Activated CD4-positive, alpha-beta T cell treated with anti-CD3 and anti-CD28 coated beads for 36 hours (primary cell): ENCODE data around the gene ZNF764. TPM values are rescaled to one million over a fixed set of nuclear protein-coding genes. Genes with fewer than 3 reads are reported as not detected.

Source experiments
- ATAC-seq: fragments of 200-7000 bp; cut with Tn5 transposase; one replicate; pipeline ENCODE4 v1.10.0; 2021; ENCODE audit warnings: mild to moderate bottlenecking, moderate library complexity
- CTCF ChIA-PET: fragments of 350-600 bp; sonication (Branson Sonifier 250); formaldehyde crosslinking; loops from one replicate; lab custom pipeline; 2021; ENCODE audit warnings: antibody characterized with exemption; lab: Charles Lee
- POLR2A ChIA-PET: fragments of 350-600 bp; sonication (Branson Sonifier 250); formaldehyde crosslinking; loops from one replicate; lab custom pipeline; 2021; ENCODE audit warnings: antibody characterized with exemption, inconsistent platforms; lab: Charles Lee
- DNase-seq: peaks from one replicate; pipeline ENCODE4 v3.0.0-alpha.2; 2020
- H3K27ac Mint-ChIP-seq: one replicate; pipeline ENCODE4 v1.8.0; 2021; ENCODE audit warnings: mixed read lengths
- H3K27me3 Mint-ChIP-seq: one replicate; pipeline ENCODE4 v1.8.0; 2021; ENCODE audit warnings: mixed read lengths
- H3K36me3 Mint-ChIP-seq: one replicate; pipeline ENCODE4 v1.8.0; 2021; ENCODE audit warnings: low read depth, mixed read lengths
- H3K4me1 Mint-ChIP-seq: one replicate; pipeline ENCODE4 v1.8.0; 2021; ENCODE audit warnings: mixed read lengths
- H3K4me3 Mint-ChIP-seq: one replicate; pipeline ENCODE4 v1.8.0; 2021; ENCODE audit warnings: mild to moderate bottlenecking, moderate library complexity, mixed read lengths
- H3K9me3 Mint-ChIP-seq: one replicate; pipeline ENCODE4 v1.8.0; 2021; ENCODE audit warnings: low read depth, mixed read lengths
- intact Hi-C, 2 experiments: fragments of 100-400 bp; cut with DNase I in 1 of 2; cut with micrococcal nuclease in 1 of 2; formaldehyde crosslinking; loops; one replicate each; pipeline versions ENCODE4 v1.14.2 to v1.15.1; 2022 to 2024; cut with DNase I, micrococcal nuclease
- total RNA-seq, 2 experiments: library from RNA; stranded (reverse); gene quantifications; one replicate each; pipeline ENCODE4 v1.2.3, GENCODE V29; 2021

ZNF764 gene
- total RNA-seq, 2 experiments from 2014 or later, result 8.0 to 11.2 TPM

- Mint-ChIP-seq H3K4me3 (peak overlapping the region; percentile 75), H3K9me3 (no peaks in the 10 kb centered on the region), H3K27ac (peak overlapping the region; percentile 83), H3K36me3 (peaks cover 2% of the 10 kb centered on the region), H3K27me3 (no peaks in the 10 kb centered on the region), H3K4me1 (peaks cover 26% of the 10 kb centered on the region)
- ChIA-PET CTCF (interaction anchor here (0.6 to 1.0 kb wide), 4 partner anchors 25 to 132 kb away, joined by 3 to 6 read pairs (median 3); no protein-coding TSS in a partner anchor), POLR2A (interaction anchor here (1.2 to 1.3 kb wide), 2 partner anchors 26 to 131 kb away, joined by 4 to 6 read pairs; partner anchors contain the start of gene DCTPP1)
- intact Hi-C loops, result no loop called here
- ATAC-seq (no peak), DNase-seq (peak; percentile 46)
Measured at GRCh38 chr16:30561089-30561816, 3.1 kb upstream of the ZNF764 start.

DNA sequence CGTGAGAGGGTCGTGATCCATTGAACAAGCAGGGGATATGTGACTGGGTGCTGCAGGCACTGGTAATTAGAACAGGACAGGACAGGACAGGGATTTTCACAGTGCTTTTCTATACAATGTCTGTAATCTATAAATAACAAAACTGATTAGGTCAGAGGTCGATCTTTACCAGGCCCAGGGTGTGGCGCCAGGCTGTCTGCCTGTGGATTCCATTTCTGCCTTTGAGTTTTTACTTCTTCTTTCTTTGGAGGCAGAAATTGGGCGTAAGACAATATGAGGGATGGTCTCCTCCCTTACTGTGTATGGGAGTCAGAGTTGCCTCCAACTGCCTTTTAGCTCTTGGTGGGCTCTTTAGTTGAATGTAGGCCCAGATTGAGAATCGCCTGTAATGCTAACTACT is 1.5 kb upstream of the ZNF764 start:
- H3K9me3 Mint-ChIP-seq, result no peaks in the 10 kb centered on the region
- no peak overlapping the region for H3K27ac Mint-ChIP-seq
- DNase-seq (no peak), ATAC-seq (no peak)
- H3K4me1 Mint-ChIP-seq, result peaks cover 30% of the 10 kb centered on the region
- ChIA-PET POLR2A (no interaction called here), CTCF (interaction anchor here (1.5 kb wide), 1 partner anchor 138 kb away, joined by 3 read pairs; no protein-coding TSS in a partner anchor)
- no peak overlapping the region for H3K4me3 Mint-ChIP-seq
- no peaks in the 10 kb centered on the region for H3K27me3 Mint-ChIP-seq
- intact Hi-C loops, result loop anchor here (2.0 to 10.0 kb wide), 4 partner anchors 33 to 465 kb away; partner anchors contain the start of genes ITGAL (in 1 of the 2), SRCAP (in 1 of the 2), TBX6 (in 1 of the 2) and YPEL3 (in 1 of the 2)
- peaks cover 11% of the 10 kb centered on the region for H3K36me3 Mint-ChIP-seq

- no peaks in the 10 kb centered on the region for H3K9me3 Mint-ChIP-seq
- peak overlapping the region; percentile 85 for H3K4me3 Mint-ChIP-seq
- DNase-seq, result no peak
- H3K27me3 Mint-ChIP-seq, result no peaks in the 10 kb centered on the region
- intact Hi-C loops, result loop anchor here (1.0 to 10.0 kb wide), 20 partner anchors 8 to 464 kb away; partner anchors contain the start of genes DCTPP1 (in 1 of the 2), FBRS (in 1 of the 2), ITGAL (in 1 of the 2) and PRR14 (in 1 of the 2)
- peak overlapping the region; percentile 94 for H3K27ac Mint-ChIP-seq
- no peak for ATAC-seq
- peaks cover 36% of the 10 kb centered on the region for H3K4me1 Mint-ChIP-seq
- H3K36me3 Mint-ChIP-seq, result peaks cover 17% of the 10 kb centered on the region
- ChIA-PET CTCF (interaction anchor here (0.8 to 3.1 kb wide), 12 partner anchors 8 to 141 kb away, joined by 3 to 22 read pairs (median 4); partner anchors contain the start of genes DCTPP1, ZNF688 and ZNF747), POLR2A (interaction anchor here (0.6 to 2.8 kb wide), 10 partner anchors 8 to 151 kb away, joined by 3 to 30 read pairs (median 6); partner anchors contain the start of genes DCTPP1, PRR14, ZNF688 and ZNF747)
Measured at GRCh38 chr16:30558789-30559377, 709 bp upstream of the ZNF764 start.

GRCh38 chr16:30557707-30557956 is 542 bp downstream of the ZNF764 start:
- ChIA-PET POLR2A (interaction anchor here (0.6 to 2.8 kb wide), 8 partner anchors 8 to 140 kb away, joined by 3 to 30 read pairs (median 6); partner anchors contain the start of genes ZNF688, ZNF747 and ZNF785), CTCF (interaction anchor here (1.2 to 3.1 kb wide), 7 partner anchors 10 to 187 kb away, joined by 3 to 22 read pairs (median 5); partner anchors contain the start of genes DCTPP1, ZNF688 and ZNF747)
- H3K27me3 Mint-ChIP-seq, result no peaks in the 10 kb centered on the region
- H3K9me3 Mint-ChIP-seq, result no peaks in the 10 kb centered on the region
- peaks cover 49% of the 10 kb centered on the region for H3K4me1 Mint-ChIP-seq
- H3K36me3 Mint-ChIP-seq, result peaks cover 28% of the 10 kb centered on the region
- peak overlapping the region; percentile 93 for H3K27ac Mint-ChIP-seq
- peak overlapping the region; percentile 85 for H3K4me3 Mint-ChIP-seq
- ATAC-seq (no peak), DNase-seq (no peak)
- intact Hi-C loops, result loop anchor here (5.0 to 10.0 kb wide), 2 partner anchors 140 to 463 kb away; partner anchors contain the start of genes SRCAP (in 1 of the 2), TBX6 (in 1 of the 2) and YPEL3 (in 1 of the 2)

DNA sequence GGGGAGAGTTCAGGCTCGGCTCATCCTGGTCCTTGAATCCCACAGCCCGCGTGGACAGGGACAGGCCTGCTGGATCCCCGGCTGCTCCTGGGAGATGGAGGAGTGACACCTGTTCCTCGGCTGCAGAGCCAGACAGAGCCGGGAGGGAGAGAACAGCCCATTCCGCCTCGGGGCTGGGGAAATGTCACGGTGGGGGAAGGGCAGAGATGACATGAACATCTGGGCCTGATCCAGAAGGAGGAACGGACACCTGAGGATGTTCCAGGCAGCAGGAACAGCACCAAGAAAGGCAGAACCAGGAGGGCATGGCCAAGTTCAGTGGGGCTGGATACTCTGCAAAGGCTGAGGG is 2.1 kb downstream of the ZNF764 start:
- DNase-seq, result no peak
- H3K27ac Mint-ChIP-seq, result peak overlapping the region; percentile 17
- peak overlapping the region; percentile 85 for H3K4me3 Mint-ChIP-seq
- intact Hi-C loops, result loop anchor here (5.0 to 10.0 kb wide), 2 partner anchors 141 to 461 kb away; partner anchors contain the start of genes SRCAP (in 1 of the 2), TBX6 (in 1 of the 2) and YPEL3 (in 1 of the 2)
- peaks cover 56% of the 10 kb centered on the region for H3K4me1 Mint-ChIP-seq
- no peaks in the 10 kb centered on the region for H3K27me3 Mint-ChIP-seq
- ChIA-PET CTCF (interaction anchor here (2.9 to 3.1 kb wide), 2 partner anchors 21 to 126 kb away, joined by 14 to 22 read pairs; partner anchors contain the start of genes DCTPP1 and ZNF747), POLR2A (no interaction called here)
- peaks cover 33% of the 10 kb centered on the region for H3K36me3 Mint-ChIP-seq
- ATAC-seq, result no peak
- no peaks in the 10 kb centered on the region for H3K9me3 Mint-ChIP-seq

- ChIA-PET POLR2A (no interaction called here), CTCF (interaction anchor here (1.1 kb wide), 1 partner anchor 21 kb away, joined by 5 read pairs; the partner anchor contains the start of gene ZNF747)
- H3K36me3 Mint-ChIP-seq, result peaks cover 33% of the 10 kb centered on the region
- intact Hi-C loops, result loop anchor here (5.0 to 10.0 kb wide), 2 partner anchors 142 to 461 kb away; partner anchors contain the start of genes SRCAP (in 1 of the 2), TBX6 (in 1 of the 2) and YPEL3 (in 1 of the 2)
- H3K27me3 Mint-ChIP-seq, result no peaks in the 10 kb centered on the region
- DNase-seq (no peak), ATAC-seq (no peak)
- peaks cover 58% of the 10 kb centered on the region for H3K4me1 Mint-ChIP-seq
- H3K27ac Mint-ChIP-seq, result peak overlapping the region; percentile 42
- H3K9me3 Mint-ChIP-seq, result no peaks in the 10 kb centered on the region
- peak overlapping the region; percentile 85 for H3K4me3 Mint-ChIP-seq
Measured at GRCh38 chr16:30555315-30556124, 2.7 kb downstream of the ZNF764 start.

GRCh38 chr16:30554557-30555314 is 3.4 kb downstream of the ZNF764 start:
- no peak for ATAC-seq
- H3K27me3 Mint-ChIP-seq, result no peaks in the 10 kb centered on the region
- H3K27ac Mint-ChIP-seq, result no peak overlapping the region
- H3K9me3 Mint-ChIP-seq, result no peaks in the 10 kb centered on the region
- ChIA-PET CTCF (interaction anchor here (1.1 to 1.2 kb wide), 2 partner anchors 20 to 125 kb away, joined by 3 to 5 read pairs; partner anchors contain the start of genes DCTPP1 and ZNF747), POLR2A (interaction anchor here (0.5 kb wide), 2 partner anchors 87 to 95 kb away, joined by 3 to 4 read pairs; no protein-coding TSS in a partner anchor)
- no peak overlapping the region for H3K4me3 Mint-ChIP-seq
- intact Hi-C loops, result loop anchor here (5.0 to 10.0 kb wide), 2 partner anchors 143 to 460 kb away; partner anchors contain the start of genes SRCAP (in 1 of the 2), TBX6 (in 1 of the 2) and YPEL3 (in 1 of the 2)
- H3K4me1 Mint-ChIP-seq, result peaks cover 60% of the 10 kb centered on the region
- no peak for DNase-seq
- peaks cover 33% of the 10 kb centered on the region for H3K36me3 Mint-ChIP-seq

- Mint-ChIP-seq H3K27ac (peak overlapping the region; percentile 91), H3K27me3 (no peaks in the 10 kb centered on the region), H3K4me1 (peaks cover 61% of the 10 kb centered on the region), H3K36me3 (peaks cover 33% of the 10 kb centered on the region), H3K9me3 (no peaks in the 10 kb centered on the region), H3K4me3 (no peak overlapping the region)
- no peak for DNase-seq
- intact Hi-C loops, result loop anchor here in 1 of 2 experiments (10.0 kb wide), 1 partner anchor 459 kb away; the partner anchor contains the start of genes TBX6 and YPEL3
- POLR2A ChIA-PET, result interaction anchor here (0.6 kb wide), 2 partner anchors 12 to 29 kb away, joined by 3 read pairs; no protein-coding TSS in a partner anchor
- no peak for ATAC-seq
- CTCF ChIA-PET, result interaction anchor here (1.2 kb wide), 1 partner anchor 124 kb away, joined by 3 read pairs; the partner anchor contains the start of gene DCTPP1
Measured at GRCh38 chr16:30553393-30553899, 4.7 kb downstream of the ZNF764 start.

DNA sequence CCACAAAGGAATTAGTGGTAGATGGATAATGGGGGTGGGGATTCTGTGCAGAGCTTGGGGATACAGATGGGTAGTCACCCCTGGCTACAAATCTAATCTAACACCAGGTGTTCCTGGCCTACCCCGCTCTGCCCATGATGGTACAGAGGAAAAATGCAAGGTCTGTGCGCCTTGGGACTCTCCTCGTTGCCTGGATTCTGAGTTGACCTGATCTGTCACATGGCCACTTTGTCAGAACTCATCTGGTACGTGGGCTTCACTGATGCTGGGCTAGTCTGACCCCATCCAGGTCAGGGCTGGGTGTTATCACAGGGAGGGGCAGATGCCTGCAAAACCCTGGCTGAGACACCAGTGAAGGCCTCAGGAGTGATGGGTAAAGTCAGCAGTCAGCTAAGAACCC is 5.2 kb downstream of the ZNF764 start:
- DNase-seq, result no peak
- Mint-ChIP-seq H3K4me3 (no peak overlapping the region), H3K4me1 (peaks cover 61% of the 10 kb centered on the region), H3K27ac (peak overlapping the region; percentile 91), H3K27me3 (no peaks in the 10 kb centered on the region), H3K9me3 (no peaks in the 10 kb centered on the region), H3K36me3 (peaks cover 33% of the 10 kb centered on the region)
- intact Hi-C loops, result loop anchor here in 1 of 2 experiments (10.0 kb wide), 1 partner anchor 458 kb away; the partner anchor contains the start of genes TBX6 and YPEL3
- ChIA-PET CTCF (interaction anchor here (1.6 kb wide), 1 partner anchor 18 kb away, joined by 10 read pairs; the partner anchor contains the start of gene ZNF747), POLR2A (interaction anchor here (0.6 kb wide), 1 partner anchor 28 kb away, joined by 3 read pairs; no protein-coding TSS in a partner anchor)
- ATAC-seq, result no peak
